OCI-LY3 (cell line): ENCODE measurements around the gene SLC4A7.

Experiments used
- H2AFZ ChIP-seq: fragments of 200-600, 300-600 bp; shearing (Covaris generic); 2 replicates; pipeline ENCODE4 v1.6.0; 2014; ENCODE audit warnings: antibody characterized with exemption, low read depth, low read length
- H3K27ac ChIP-seq: fragments of 200-600, 300-600 bp; sonication (generic); 2 replicates; pipeline ENCODE4 v1.5.1; 2014; ENCODE audit warnings: mild to moderate bottlenecking, low read length, moderate library complexity, mixed read lengths
- H3K27me3 ChIP-seq: fragments of 200-600, 300-600 bp; sonication (generic); 2 replicates; pipeline ENCODE4 v1.6.1; 2014; ENCODE audit warnings: low read depth, low read length, mixed read lengths
- H3K36me3 ChIP-seq: fragments of 200-600, 300-600 bp; sonication (generic); replicated peaks from 2 replicates; pipeline ENCODE3; 2014; ENCODE audit warnings: low read depth, low read length, mixed read lengths
- H3K4me1 ChIP-seq: fragments of 300-600, 200-600 bp; sonication (generic); 2 replicates; pipeline ENCODE4 v1.6.1; 2014; ENCODE audit warnings: low read length, mixed read lengths
- H3K4me2 ChIP-seq: fragments of 200-600, 300-600 bp; sonication (generic); 2 replicates; pipeline ENCODE4 v1.6.1; 2014; ENCODE audit warnings: low read length, mixed read lengths
- H3K4me3 ChIP-seq: fragments of 300-600, 200-600 bp; sonication (generic); 2 replicates; pipeline ENCODE4 v1.5.1; 2014; ENCODE audit warnings: antibody characterized with exemption, mild to moderate bottlenecking, low read length, moderate library complexity
- H3K79me2 ChIP-seq: fragments of 300-600, 200-600 bp; shearing (Covaris generic); 2 replicates; pipeline ENCODE4 v1.6.1; 2014; ENCODE audit warnings: mild to moderate bottlenecking, low read length, mixed read lengths
- H3K9ac ChIP-seq: fragments of 300-600, 200-600 bp; shearing (Covaris generic); 2 replicates; pipeline ENCODE4 v1.6.0; 2014; ENCODE audit warnings: mild to moderate bottlenecking, low read length, moderate library complexity
- H3K9me3 ChIP-seq: fragments of 200-600, 300-600 bp; shearing (Covaris generic); 2 replicates; pipeline ENCODE4 v1.6.1; 2014; ENCODE audit warnings: low read length, mixed read lengths; ENCODE audit not compliant: insufficient read depth
- H4K20me1 ChIP-seq: fragments of 200-600, 300-600 bp; sonication (generic); 2 replicates; pipeline ENCODE4 v1.6.1; 2016; ENCODE audit warnings: low read length, mixed read lengths; ENCODE audit not compliant: insufficient read depth
- CTCF ChIP-seq: fragments of 200-600, 300-600 bp; sonication (generic); IDR thresholded peaks from 2 replicates; pipeline ENCODE4 v1.5.1; 2014; ENCODE audit warnings: antibody characterized with exemption, low read length, low read depth
- EZH2phosphoT487 ChIP-seq: fragments of 200-600 bp; shearing (Covaris generic); IDR thresholded peaks from 2 replicates; pipeline ENCODE4 v1.6.1; 2018; ENCODE audit warnings: antibody characterized with exemption, mixed run types, low read depth

Gene SLC4A7

GRCh38 chr3:27354161-27354560 lies 130.0 kb downstream of the SLC4A7 start:
- H3K9me3 ChIP-seq = no peaks in the 10 kb centered on the region
- H3K79me2 ChIP-seq = no peaks in the 10 kb centered on the region
- no peaks in the 10 kb centered on the region for H3K36me3 ChIP-seq
- no peaks in the 10 kb centered on the region for H4K20me1 ChIP-seq
- no peak overlapping the region for H3K4me3 ChIP-seq
- H3K4me1 ChIP-seq = peaks cover 29% of the 10 kb centered on the region
- no peak for TF ChIP-seq CTCF
- H3K27me3 ChIP-seq = no peaks in the 10 kb centered on the region
- no peak overlapping the region for H2AFZ ChIP-seq
- no peak overlapping the region for H3K27ac ChIP-seq
- H3K9ac ChIP-seq = no peak overlapping the region
- H3K4me2 ChIP-seq = no peak overlapping the region

DNA sequence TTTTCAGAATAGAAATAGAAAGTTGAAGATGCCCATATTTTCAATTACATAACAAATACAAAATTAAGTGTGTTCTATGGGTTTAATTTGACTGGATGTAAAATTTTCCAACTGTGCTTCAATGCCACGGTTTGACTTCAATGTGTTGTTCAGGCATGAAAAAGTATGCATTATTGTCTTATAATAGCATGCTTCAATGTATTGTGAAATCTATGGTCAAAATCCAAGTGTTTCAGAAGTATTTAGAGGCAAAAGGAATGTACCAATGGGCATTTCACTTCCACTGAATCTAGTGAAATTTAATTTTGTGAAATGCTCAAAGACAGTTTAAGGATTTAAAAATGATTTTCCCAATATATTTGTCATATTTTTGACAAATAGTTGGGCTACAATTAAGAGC lies 131.0 kb downstream of the SLC4A7 start:
- TF ChIP-seq EZH2phosphoT487 = no peak
- H3K27ac ChIP-seq = no peak overlapping the region
- no peak overlapping the region for H3K4me2 ChIP-seq
- no peak overlapping the region for H3K4me3 ChIP-seq
- no peaks in the 10 kb centered on the region for H3K36me3 ChIP-seq
- no peaks in the 10 kb centered on the region for H3K79me2 ChIP-seq
- H3K4me1 ChIP-seq = peaks cover 20% of the 10 kb centered on the region
- no peak overlapping the region for H2AFZ ChIP-seq
- no peaks in the 10 kb centered on the region for H4K20me1 ChIP-seq
- H3K9me3 ChIP-seq = no peaks in the 10 kb centered on the region
- no peaks in the 10 kb centered on the region for H3K27me3 ChIP-seq
- H3K9ac ChIP-seq = no peak overlapping the region

DNA sequence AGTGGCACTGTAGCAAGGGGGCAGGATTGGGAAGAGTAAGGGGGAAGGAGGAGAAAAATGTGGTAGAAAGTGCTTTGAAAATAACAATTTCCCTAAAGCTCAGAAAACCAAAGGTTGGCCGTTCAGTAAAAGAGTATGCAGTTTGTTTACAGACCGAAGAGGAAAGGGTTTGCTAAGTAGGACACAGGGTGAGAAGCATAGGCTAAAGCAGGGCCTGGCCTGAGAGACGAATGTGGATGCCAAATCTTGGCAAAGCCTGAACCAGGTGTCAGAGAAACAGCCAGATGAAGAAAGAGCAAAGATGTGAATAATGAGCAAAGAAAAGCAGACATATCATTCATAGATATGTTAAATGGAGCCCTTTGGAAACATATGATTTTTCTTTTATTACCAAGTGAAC lies 132.1 kb downstream of the SLC4A7 start:
- no peak overlapping the region for H3K4me2 ChIP-seq
- no peaks in the 10 kb centered on the region for H3K36me3 ChIP-seq
- peaks cover 13% of the 10 kb centered on the region for H3K4me1 ChIP-seq
- no peak overlapping the region for H2AFZ ChIP-seq
- no peak overlapping the region for H3K9ac ChIP-seq
- no peaks in the 10 kb centered on the region for H3K9me3 ChIP-seq
- H3K4me3 ChIP-seq = no peak overlapping the region
- no peak overlapping the region for H3K27ac ChIP-seq
- no peak for TF ChIP-seq EZH2phosphoT487
- no peak for TF ChIP-seq CTCF
- H3K27me3 ChIP-seq = no peaks in the 10 kb centered on the region
- no peaks in the 10 kb centered on the region for H4K20me1 ChIP-seq
- H3K79me2 ChIP-seq = no peaks in the 10 kb centered on the region

DNA sequence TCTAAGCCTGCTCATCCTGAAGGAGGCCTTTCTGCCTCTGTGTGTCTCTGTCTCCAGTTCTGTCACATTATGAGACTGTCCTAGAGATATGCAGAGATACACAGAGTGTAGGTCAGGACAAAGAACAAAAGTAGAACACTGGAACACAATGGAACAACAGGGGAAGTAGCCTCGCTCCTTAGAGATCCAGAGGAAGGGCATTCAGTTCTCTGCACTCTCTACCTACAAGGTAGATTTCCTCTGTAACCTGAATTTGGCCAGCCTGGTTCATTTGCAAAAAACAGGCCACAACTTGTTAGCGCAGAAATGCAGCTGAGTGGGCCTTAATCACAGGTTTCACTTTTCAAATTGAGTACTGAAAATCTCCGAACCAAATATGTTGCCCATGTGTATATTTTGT lies 134.4 kb downstream of the SLC4A7 start:
- Histone ChIP-seq H4K20me1 (no peaks in the 10 kb centered on the region), H3K36me3 (no peaks in the 10 kb centered on the region), H3K79me2 (no peaks in the 10 kb centered on the region), H3K27ac (peak overlapping the region; percentile 5; the same call in 1 of the 2 replicates), H3K4me1 (peaks cover 13% of the 10 kb centered on the region), H3K4me3 (peak overlapping the region; percentile 54), H3K9me3 (no peaks in the 10 kb centered on the region), H3K27me3 (no peaks in the 10 kb centered on the region), H3K4me2 (peak overlapping the region; percentile 84), H2AFZ (peak overlapping the region; percentile 90), H3K9ac (peak overlapping the region; percentile 42)
- no peak for TF ChIP-seq CTCF
- no peak for TF ChIP-seq EZH2phosphoT487
